Nephron (organoid): ENCODE measurements around the gene PACS2.
"Not testable (repeated sequence)": the region's sequence is repeated elsewhere in the genome, so short reads cannot be mapped to it uniquely, and the experiment has no call there.

Experiments used
- H3K27ac Mint-ChIP-seq, 3 experiments: 2 replicates each; pipeline ENCODE4 v1.8.0; 2020; ENCODE audit warnings: mixed read lengths in 3 of 3, mild to moderate bottlenecking in 2 of 3, moderate library complexity in 1 of 3
- H3K27me3 Mint-ChIP-seq: 2 replicates; pipeline ENCODE4 v1.8.0; 2021; ENCODE audit warnings: low read depth, mild to moderate bottlenecking, moderate library complexity, mixed read lengths
- H3K36me3 Mint-ChIP-seq: 2 replicates; pipeline ENCODE4 v1.8.0; 2020; ENCODE audit warnings: low read depth, mixed read lengths
- H3K4me1 Mint-ChIP-seq: 2 replicates; pipeline ENCODE4 v1.8.0; 2020; ENCODE audit warnings: mixed read lengths
- H3K4me3 Mint-ChIP-seq, 3 experiments: 2 replicates each; pipeline ENCODE4 v1.8.0; 2020; ENCODE audit warnings: mild to moderate bottlenecking in 3 of 3, mixed read lengths in 3 of 3, moderate library complexity in 2 of 3
- H3K9me3 Mint-ChIP-seq: 2 replicates; pipeline ENCODE4 v1.8.0; 2020; ENCODE audit warnings: mixed read lengths
- CTCF ChIP-seq, 3 experiments: fragments of 200-600 bp; sonication (generic); IDR thresholded peaks; one replicate each; pipeline ENCODE4 v1.5.0; 2021; ENCODE audit warnings: antibody characterized with exemption in 3 of 3; ENCODE audit not compliant: unreplicated experiment in 3 of 3

PACS2 gene

GRCh38 chr14:105294142-105294597, 20.4 kb upstream of the PACS2 start:
- no peaks in the 10 kb centered on the region for H3K9me3 Mint-ChIP-seq
- H3K27me3 Mint-ChIP-seq: peaks cover 4% of the 10 kb centered on the region
- H3K27ac Mint-ChIP-seq: peak overlapping the region in 2 of 3 experiments; percentile 34 to 55
- peak overlapping the region in 2 of 3 experiments; percentile 21 to 68 for H3K4me3 Mint-ChIP-seq
- TF ChIP-seq CTCF (IDR thresholded peaks at IDR 0.05; ENCODE audit: unreplicated experiment in 3 of 3): no peak
- no peaks in the 10 kb centered on the region for H3K36me3 Mint-ChIP-seq
- peaks cover 10% of the 10 kb centered on the region for H3K4me1 Mint-ChIP-seq

- Mint-ChIP-seq H3K4me1 (peaks cover 10% of the 10 kb centered on the region), H3K4me3 (peak overlapping the region; percentile 46 to 71 (median 54))
- H3K36me3 Mint-ChIP-seq, H3K27me3 Mint-ChIP-seq, H3K9me3 Mint-ChIP-seq, H3K27ac Mint-ChIP-seq: not testable (repeated sequence)
Measured at GRCh38 chr14:105297311-105297710, 17.2 kb upstream of the PACS2 start.

- Mint-ChIP-seq H3K36me3 (no peaks in the 10 kb centered on the region), H3K27me3 (no peaks in the 10 kb centered on the region), H3K4me3 (peak overlapping the region; percentile 86 to 92 (median 92)), H3K27ac (peak overlapping the region; percentile 83 to 90 (median 89)), H3K9me3 (no peaks in the 10 kb centered on the region), H3K4me1 (peaks cover 2% of the 10 kb centered on the region)
- TF ChIP-seq CTCF (IDR thresholded peaks at IDR 0.05; ENCODE audit: unreplicated experiment in 3 of 3): no peak
Measured at GRCh38 chr14:105299654-105300541, 14.7 kb upstream of the PACS2 start.

GRCh38 chr14:105300542-105301102, 13.9 kb upstream of the PACS2 start, which contains the start of gene BRF1:
Gene BRF1 (minus strand): TSS chr14:105301001. CDS start chr14:105300629, 372 bp downstream.
- TF ChIP-seq CTCF (IDR thresholded peaks at IDR 0.05; ENCODE audit: unreplicated experiment in 3 of 3): no peak
- Mint-ChIP-seq H3K27ac (peak within 1 kb of the TSS; percentile 83 to 98 (median 93)), H3K36me3 (no peaks in the 10 kb centered on the region), H3K9me3 (no peaks in the 10 kb centered on the region), H3K4me1 (no peaks in the 10 kb centered on the region), H3K4me3 (peak within 1 kb of the TSS; percentile 91 to 93 (median 92)), H3K27me3 (no peaks in the 10 kb centered on the region)

DNA sequence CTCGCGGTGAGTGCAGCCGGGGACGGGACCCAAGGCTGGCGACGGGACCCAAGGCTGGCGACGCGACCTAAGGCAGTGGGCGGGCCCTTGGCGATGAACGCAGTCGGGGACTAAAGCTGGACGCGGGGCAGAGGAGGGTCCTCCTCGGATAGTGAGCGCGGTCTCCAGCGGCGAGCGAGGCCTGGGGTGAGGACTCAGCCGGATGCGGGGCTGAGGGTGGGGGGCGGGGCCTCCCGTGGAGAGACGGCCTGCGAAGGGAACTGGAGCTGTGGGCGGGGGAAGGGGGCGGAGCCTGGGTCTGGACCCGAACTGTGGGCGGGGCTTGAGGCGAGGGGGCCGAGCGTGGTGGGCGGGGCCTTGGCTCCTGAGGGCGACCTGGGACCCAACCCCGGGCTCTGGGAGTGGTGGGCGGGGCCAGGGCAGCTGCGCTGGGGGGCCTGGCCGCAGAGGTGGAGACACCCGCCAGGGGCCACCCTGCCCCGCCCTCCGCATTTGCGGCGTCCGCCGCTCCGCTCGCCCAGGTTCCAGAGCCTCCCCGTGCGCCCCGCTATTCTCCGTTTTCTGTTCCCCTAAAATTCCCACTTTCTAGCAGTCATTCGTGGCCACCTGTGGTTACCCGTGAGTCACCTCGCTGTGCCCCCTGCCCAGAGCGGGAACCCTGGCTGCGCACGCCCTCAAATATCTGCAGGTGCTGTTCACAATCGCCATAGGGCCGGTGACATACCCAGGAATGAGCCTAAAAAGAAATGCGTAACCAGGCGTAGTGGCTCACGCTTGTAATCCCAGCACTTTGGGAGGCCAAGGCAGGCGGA, 13.2 kb upstream of the PACS2 start:
- Mint-ChIP-seq H3K27ac (peak overlapping the region; percentile 61 to 98 (median 93)), H3K36me3 (no peaks in the 10 kb centered on the region), H3K9me3 (no peaks in the 10 kb centered on the region), H3K27me3 (no peaks in the 10 kb centered on the region), H3K4me1 (no peaks in the 10 kb centered on the region), H3K4me3 (peak overlapping the region; percentile 91 to 93 (median 92))
- no peak for TF ChIP-seq CTCF (IDR thresholded peaks at IDR 0.05; ENCODE audit: unreplicated experiment in 3 of 3)

- H3K27ac Mint-ChIP-seq: peak overlapping the region in 1 of 3 experiments; percentile 61
- not testable (repeated sequence) for H3K36me3 Mint-ChIP-seq, H3K4me1 Mint-ChIP-seq, H3K27me3 Mint-ChIP-seq, H3K9me3 Mint-ChIP-seq
- H3K4me3 Mint-ChIP-seq: peak overlapping the region; percentile 91 to 93 (median 92)
Measured at GRCh38 chr14:105301915-105302249, 12.7 kb upstream of the PACS2 start.
